Peyer's patch (tissue), 4 donors: ENCODE results near the gene MAP2K4.

Source experiments
- CTCF ChIP-seq, 6 experiments: fragments of 450-650 bp in 4 of 6; fragments of 200-600 bp in 2 of 6; sonication (generic) in 1 of 6; IDR thresholded peaks; one replicate each; pipeline ENCODE4 v1.5.1; 2017 to 2019; ENCODE audit warnings: antibody characterized with exemption in 6 of 6, mild to moderate bottlenecking in 3 of 6, moderate library complexity in 1 of 6
- POLR2A ChIP-seq, 2 donors: fragments of 450-650 bp; IDR thresholded peaks; one replicate each; pipeline ENCODE4 v1.5.1; 2017; ENCODE audit warnings: antibody characterized with exemption in 2 of 2, mild to moderate bottlenecking in 2 of 2, moderate library complexity in 2 of 2

DNA sequence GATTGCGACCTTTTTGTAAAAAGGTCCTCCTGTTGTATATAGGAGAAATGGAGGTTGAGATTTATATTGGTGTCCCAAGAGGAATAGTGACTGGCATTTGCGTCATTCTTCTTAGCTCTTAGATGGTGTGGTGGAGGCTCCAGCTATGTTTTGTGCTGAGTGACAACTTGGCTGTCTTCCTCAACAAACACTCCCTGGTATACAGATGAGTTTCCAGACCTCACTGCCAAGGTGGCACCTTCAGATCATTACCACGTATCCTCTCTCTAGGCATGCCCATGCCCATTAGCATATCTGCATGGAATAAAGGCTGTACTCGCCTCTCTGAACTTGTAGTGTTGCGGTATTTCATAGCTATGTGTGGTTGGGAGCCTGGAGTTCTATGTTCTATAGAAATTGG is 120.0 kb downstream of the MAP2K4 start:
- TF ChIP-seq CTCF (IDR thresholded peaks at IDR 0.05) (no peak), POLR2A (IDR thresholded peaks at IDR 0.05) (no peak)
